T-cell (primary cell): ENCODE measurements around the gene DLGAP5. TPM values are rescaled to one million over a fixed set of nuclear protein-coding genes. Genes with fewer than 3 reads are reported as not detected.

Experiments
- ATAC-seq, 4 experiments: fragments of 200-7000 bp in 3 of 4; fragments of 150-1000 bp in 1 of 4; cut with Tn5 transposase; replicated peaks in 1 of 4; 1 replicate in 3 of 4; 2 replicates in 1 of 4; pipeline ENCODE4 v1.10.0; 2021; ENCODE audit warnings: moderate library complexity in 3 of 4, mild to moderate bottlenecking in 2 of 4, moderate number of reproducible peaks in 1 of 4
- CTCF ChIA-PET, 2 donors: fragments of 300-600 bp; sonication (Branson Sonifier 250); formaldehyde crosslinking; loops; one replicate each; lab custom pipeline; 2022; ENCODE audit warnings: antibody characterized with exemption in 2 of 2; lab: Charles Lee
- POLR2A ChIA-PET, 2 donors: fragments of 300-600 bp; sonication (Branson Sonifier 250); formaldehyde crosslinking; loops; one replicate each; lab custom pipeline; 2022; ENCODE audit warnings: antibody characterized with exemption in 2 of 2; lab: Charles Lee
- DNase-seq, 35 experiments: peaks; one replicate each; pipeline versions ENCODE4 v3.0.0 to v3.0.0-alpha.2; 2013 to 2023
- H3K27ac ChIP-seq: one replicate; pipeline ENCODE4 v1.5.1; 2013; ENCODE audit warnings: low read length
- H3K27me3 ChIP-seq, 2 experiments: replicated peaks in 1 of 2; 1 replicate in 1 of 2; 2 replicates in 1 of 2; pipeline versions ENCODE4 v1.6.1 to v1.7.0; 2013; ENCODE audit warnings: low read length in 1 of 2, mixed read lengths in 1 of 2; ENCODE audit not compliant: control insufficient read depth in 2 of 2, insufficient read depth in 2 of 2; ENCODE audit errors: extremely low read depth in 1 of 2
- H3K36me3 ChIP-seq, 2 donors: 1 replicate in 1 of 2; 2 replicates in 1 of 2; pipeline versions ENCODE4 v1.6.1 to v1.7.0; 2013; ENCODE audit warnings: low read length in 1 of 2; ENCODE audit not compliant: control insufficient read depth in 2 of 2, insufficient read depth in 1 of 2; ENCODE audit errors: extremely low read depth in 1 of 2
- H3K4me1 ChIP-seq, 2 experiments: 1 replicate in 1 of 2; 2 replicates in 1 of 2; pipeline versions ENCODE4 v1.6.1 to v1.7.0; 2013; ENCODE audit warnings: low read length in 2 of 2, mixed read lengths in 1 of 2; ENCODE audit not compliant: insufficient read depth in 2 of 2, control insufficient read depth in 1 of 2; ENCODE audit errors: extremely low read depth in 1 of 2
- H3K4me3 ChIP-seq, 2 donors: 1 replicate in 1 of 2; 2 replicates in 1 of 2; pipeline versions ENCODE4 v1.5.1 to v1.7.0; 2013; ENCODE audit warnings: mild to moderate bottlenecking in 2 of 2, low read length in 1 of 2, moderate library complexity in 1 of 2; ENCODE audit not compliant: control insufficient read depth in 1 of 2; ENCODE audit errors: extremely low read depth in 1 of 2
- H3K9me3 ChIP-seq: 2 replicates; pipeline ENCODE4 v1.7.0; 2013
- H3K27ac Mint-ChIP-seq, 2 donors: one replicate each; pipeline ENCODE4 v1.8.0; 2020 to 2021; ENCODE audit warnings: mild to moderate bottlenecking in 2 of 2, mixed read lengths in 2 of 2
- H3K27me3 Mint-ChIP-seq, 2 donors: one replicate each; pipeline ENCODE4 v1.8.0; 2021 to 2022; ENCODE audit warnings: mixed read lengths in 2 of 2
- H3K36me3 Mint-ChIP-seq: one replicate; pipeline ENCODE4 v1.8.0; 2021; ENCODE audit warnings: mixed read lengths
- H3K4me1 Mint-ChIP-seq, 3 donors: one replicate each; pipeline ENCODE4 v1.8.0; 2020 to 2022; ENCODE audit warnings: mixed read lengths in 3 of 3, mild to moderate bottlenecking in 1 of 3
- H3K4me3 Mint-ChIP-seq, 3 donors: one replicate each; pipeline ENCODE4 v1.8.0; 2020 to 2022; ENCODE audit warnings: mild to moderate bottlenecking in 3 of 3, mixed read lengths in 3 of 3, moderate library complexity in 3 of 3
- H3K9me3 Mint-ChIP-seq, 3 donors: one replicate each; pipeline ENCODE4 v1.8.0; 2020 to 2022; ENCODE audit warnings: mixed read lengths in 3 of 3
- WGBS: methylation state at CpG from one replicate; pipeline ENCODE4 v1.1.5; 2013; ENCODE audit warnings: missing lambda C conversion rate; ENCODE audit not compliant: insufficient coverage; 5-methylcytosine and 5-hydroxymethylcytosine counted together
- total RNA-seq, 35 experiments: library from RNA in 6 of 35; stranded (reverse) in 6 of 35; fragments of 120-200 nt in 1 of 35; gene quantifications; one replicate each; pipeline versions ENCODE4 v1.2.1 to v1.2.4 and lab custom pipeline; 2013 to 2026

The DLGAP5 gene
- total RNA-seq, 5 donors from 2014 or later (not counting 1 experiment from before 2014, with no cell fraction given): 0.41 to 1.3 (median 0.73) TPM

DNA sequence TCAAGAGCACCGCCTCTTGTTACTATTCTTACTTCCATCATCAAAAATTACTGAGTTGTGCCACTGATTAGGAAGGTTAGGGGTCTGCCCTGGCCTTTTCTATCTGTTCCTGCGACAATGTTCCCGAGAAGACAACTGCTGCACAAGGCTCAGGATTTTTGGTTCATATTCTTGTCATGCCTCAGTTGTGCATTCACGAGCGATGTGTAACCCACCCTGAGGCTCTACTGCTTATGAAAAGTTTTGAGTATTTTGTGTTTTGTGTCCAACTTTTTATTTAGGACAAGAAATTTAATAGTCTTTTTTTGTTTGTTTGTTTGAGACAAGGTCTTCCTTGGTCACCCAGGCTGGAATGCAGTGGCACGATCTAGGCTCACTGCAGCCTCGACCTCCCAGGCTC, 85.4 kb downstream of the DLGAP5 start:
- ATAC-seq (no peak), DNase-seq (no peak)
- H3K4me3 ChIP-seq: no peak overlapping the region
- H3K27ac Mint-ChIP-seq: peak overlapping the region in 1 of 2 donors; percentile 43
- H3K4me1 ChIP-seq: peaks cover 6 to 54% of the 10 kb centered on the region in 2 experiments
- peaks cover 0 to 4% (median 0%) of the 10 kb centered on the region in 3 donors for H3K9me3 Mint-ChIP-seq
- no peaks in the 10 kb centered on the region for H3K36me3 ChIP-seq
- no peaks in the 10 kb centered on the region for H3K27me3 ChIP-seq
- no peak overlapping the region for H3K4me3 Mint-ChIP-seq
- H3K27ac ChIP-seq: no peak overlapping the region
- CTCF ChIA-PET: no interaction called here
- peaks cover 6% of the 10 kb centered on the region for H3K36me3 Mint-ChIP-seq
- peaks cover 33 to 55% (median 44%) of the 10 kb centered on the region in 3 donors for H3K4me1 Mint-ChIP-seq
- H3K27me3 Mint-ChIP-seq: no peaks in the 10 kb centered on the region
- no peaks in the 10 kb centered on the region for H3K9me3 ChIP-seq
- 100% methylated on average over 4 of the region's 7 CpGs for WGBS
- POLR2A ChIA-PET: no interaction called here

DNA sequence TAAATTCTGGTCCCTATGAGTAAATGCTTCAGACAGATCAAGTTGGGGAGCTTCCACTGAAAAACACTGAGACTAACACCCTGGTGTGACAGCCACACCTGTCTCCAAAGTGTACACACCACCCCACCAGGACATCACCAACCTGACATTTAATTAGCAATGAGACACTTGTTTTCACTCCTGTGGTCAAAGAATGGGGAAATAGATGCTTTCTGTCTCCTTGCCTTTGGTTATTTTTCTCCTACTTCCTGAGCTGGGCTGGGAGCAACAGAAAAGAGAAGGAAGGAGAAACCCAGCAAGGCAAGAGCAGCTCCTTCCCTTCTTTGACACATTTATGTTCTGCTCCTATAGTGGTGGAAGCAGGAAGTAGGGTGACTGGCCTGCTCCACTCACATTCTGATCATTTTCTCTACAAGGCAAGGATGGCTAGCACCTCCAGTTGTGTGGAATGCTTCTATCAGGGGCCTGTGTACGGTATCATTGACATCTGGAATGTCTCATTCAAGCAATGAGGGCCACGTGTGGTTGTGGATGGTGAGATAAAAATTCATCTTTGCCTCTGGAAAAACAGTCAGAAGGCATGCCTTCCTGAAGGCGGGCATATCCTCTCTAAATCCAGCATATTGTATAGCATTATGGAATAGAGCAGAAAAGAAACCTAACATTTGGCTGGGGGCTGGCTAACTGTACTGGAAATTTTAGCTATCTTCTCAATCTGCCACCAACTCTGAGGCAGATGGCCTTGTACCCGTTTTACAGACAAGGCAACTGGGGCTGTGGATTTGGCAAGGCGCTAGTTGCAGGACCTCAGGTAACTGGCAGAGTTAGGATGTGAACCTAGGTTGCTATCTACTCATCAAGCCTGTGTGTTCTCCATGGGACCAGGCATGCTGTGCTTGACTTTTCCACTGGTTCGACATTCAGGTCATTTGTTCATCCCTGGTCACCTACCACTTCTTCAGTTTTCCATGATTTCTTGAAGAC, 87.1 kb downstream of the DLGAP5 start:
- peak overlapping the region; percentile 99 to 100 for H3K27ac Mint-ChIP-seq
- ChIA-PET CTCF (interaction anchor here in 1 of 2 donors (1.3 to 1.9 kb wide), 2 partner anchors 12 to 56 kb away, joined by 3 to 8 read pairs; no protein-coding TSS in a partner anchor), POLR2A (no interaction called here)
- peak overlapping the region in 1 of 3 donors; percentile 9 for H3K4me3 Mint-ChIP-seq
- no peaks in the 10 kb centered on the region for H3K9me3 ChIP-seq
- no peak for ATAC-seq
- no peak overlapping the region for H3K4me3 ChIP-seq
- DNase-seq: no peak
- H3K4me1 ChIP-seq: peaks cover 6 to 54% of the 10 kb centered on the region in 2 experiments
- 92% methylated on average over 2 of the region's 6 CpGs for WGBS
- H3K27me3 ChIP-seq: no peaks in the 10 kb centered on the region
- H3K27me3 Mint-ChIP-seq: no peaks in the 10 kb centered on the region
- peak overlapping the region; percentile 91 for H3K27ac ChIP-seq
- H3K4me1 Mint-ChIP-seq: peaks cover 33 to 66% (median 51%) of the 10 kb centered on the region in 3 donors
- H3K36me3 ChIP-seq: no peaks in the 10 kb centered on the region
- peaks cover 6% of the 10 kb centered on the region for H3K36me3 Mint-ChIP-seq
- H3K9me3 Mint-ChIP-seq: peaks cover 0 to 4% (median 0%) of the 10 kb centered on the region in 3 donors

DNA sequence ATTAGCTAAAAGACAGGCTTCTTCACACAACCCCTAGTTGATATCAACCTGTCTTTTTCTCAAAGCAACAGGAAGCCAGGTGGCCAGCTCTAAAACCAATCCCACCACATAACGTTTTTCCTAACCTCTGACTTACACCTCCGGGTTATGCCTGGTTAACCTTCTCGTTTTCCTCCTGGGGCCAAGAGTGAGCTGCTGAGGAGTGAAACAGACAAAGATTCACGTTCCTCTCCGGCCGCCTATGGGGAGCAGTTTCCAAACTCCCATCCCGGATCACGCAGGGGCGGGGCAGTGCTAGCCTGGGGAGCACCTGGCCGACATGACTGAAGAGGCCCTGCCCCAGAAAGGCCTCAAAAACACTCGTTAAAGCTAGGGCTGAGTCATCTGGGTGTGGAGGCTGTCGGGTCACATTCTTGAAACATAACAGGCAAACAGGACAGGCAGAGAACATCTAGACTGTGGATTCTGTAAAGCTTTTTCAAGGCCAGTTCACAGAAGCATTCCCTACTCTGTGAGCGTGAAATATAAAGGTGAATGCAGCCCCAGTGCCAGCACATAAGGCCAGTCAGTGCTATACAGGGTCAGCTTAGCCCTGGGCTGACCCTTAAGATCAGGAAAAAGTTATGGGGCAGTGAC, 88.3 kb downstream of the DLGAP5 start:
- peaks cover 0 to 4% (median 0%) of the 10 kb centered on the region in 3 donors for H3K9me3 Mint-ChIP-seq
- peak; percentile 72 to 84 (median 78) for ATAC-seq
- Histone ChIP-seq H3K27ac (peak overlapping the region; percentile 91), H3K4me3 (no peak overlapping the region), H3K36me3 (no peaks in the 10 kb centered on the region), H3K9me3 (no peaks in the 10 kb centered on the region), H3K27me3 (no peaks in the 10 kb centered on the region), H3K4me1 (peaks cover 6 to 61% of the 10 kb centered on the region in 2 experiments)
- H3K27ac Mint-ChIP-seq: peak overlapping the region; percentile 99 to 100
- H3K36me3 Mint-ChIP-seq: peaks cover 6% of the 10 kb centered on the region
- no peaks in the 10 kb centered on the region for H3K27me3 Mint-ChIP-seq
- 19% methylated on average over 13 of the region's 13 CpGs for WGBS
- POLR2A ChIA-PET: interaction anchor here in 1 of 2 donors (0.5 to 1.1 kb wide), 2 partner anchors 11 to 31 kb away, joined by 3 read pairs; no protein-coding TSS in a partner anchor
- CTCF ChIA-PET: interaction anchor here (0.6 to 1.9 kb wide), 10 partner anchors 11 to 1482 kb away, joined by 3 to 14 read pairs (median 3); no protein-coding TSS in a partner anchor
- peak overlapping the region; percentile 59 to 73 (median 65) for H3K4me3 Mint-ChIP-seq
- H3K4me1 Mint-ChIP-seq: peaks cover 40 to 64% (median 51%) of the 10 kb centered on the region in 3 donors
- peak in 30 of 35 experiments; percentile 4 to 74 (median 24) for DNase-seq

DNA sequence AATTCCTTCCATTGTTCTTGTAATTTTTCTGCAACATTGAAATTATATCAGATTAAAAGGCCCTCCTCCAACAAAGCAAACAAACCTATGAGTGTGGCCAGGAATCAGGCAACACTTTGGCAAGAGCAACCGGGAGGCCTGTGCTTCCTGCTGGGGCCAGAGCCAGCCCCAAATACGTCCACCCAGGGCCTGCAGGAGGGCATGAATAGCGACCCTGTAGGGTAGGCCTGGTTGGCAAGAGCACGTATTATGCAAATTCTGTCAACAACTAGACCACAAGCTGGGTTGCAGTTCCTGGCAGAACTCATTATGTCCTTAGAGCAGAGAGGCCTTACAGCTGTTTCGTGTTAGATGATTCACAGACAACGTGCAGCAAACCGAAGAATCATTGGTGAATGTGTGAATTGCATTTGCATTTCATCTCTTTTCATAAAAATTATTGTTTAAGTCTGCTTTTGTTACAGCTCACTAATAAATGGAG, 89.2 kb downstream of the DLGAP5 start:
- DNase-seq (peak in 33 of 35 experiments; percentile 4 to 72 (median 30)), ATAC-seq (peak; percentile 68 to 76 (median 70))
- Mint-ChIP-seq H3K27ac (peak overlapping the region; percentile 99 to 100), H3K4me3 (peak overlapping the region; percentile 14 to 73 (median 65)), H3K27me3 (no peaks in the 10 kb centered on the region), H3K4me1 (peaks cover 36 to 64% (median 52%) of the 10 kb centered on the region in 3 donors), H3K9me3 (peaks cover 0 to 4% (median 0%) of the 10 kb centered on the region in 3 donors), H3K36me3 (peaks cover 6% of the 10 kb centered on the region)
- peaks cover 6 to 56% of the 10 kb centered on the region in 2 experiments for H3K4me1 ChIP-seq
- H3K27me3 ChIP-seq: no peaks in the 10 kb centered on the region
- POLR2A ChIA-PET: interaction anchor here in 1 of 2 donors (1.1 kb wide), 1 partner anchor 10 kb away, joined by 3 read pairs; no protein-coding TSS in a partner anchor
- no peaks in the 10 kb centered on the region for H3K36me3 ChIP-seq
- CTCF ChIA-PET: interaction anchor here (0.7 to 1.9 kb wide), 7 partner anchors 13 to 1483 kb away, joined by 3 to 14 read pairs (median 3); no protein-coding TSS in a partner anchor
- WGBS: 4% methylated on average over 4 of the region's 7 CpGs
- no peaks in the 10 kb centered on the region for H3K9me3 ChIP-seq
- H3K27ac ChIP-seq: peak overlapping the region; percentile 91
- H3K4me3 ChIP-seq: no peak overlapping the region

DNA sequence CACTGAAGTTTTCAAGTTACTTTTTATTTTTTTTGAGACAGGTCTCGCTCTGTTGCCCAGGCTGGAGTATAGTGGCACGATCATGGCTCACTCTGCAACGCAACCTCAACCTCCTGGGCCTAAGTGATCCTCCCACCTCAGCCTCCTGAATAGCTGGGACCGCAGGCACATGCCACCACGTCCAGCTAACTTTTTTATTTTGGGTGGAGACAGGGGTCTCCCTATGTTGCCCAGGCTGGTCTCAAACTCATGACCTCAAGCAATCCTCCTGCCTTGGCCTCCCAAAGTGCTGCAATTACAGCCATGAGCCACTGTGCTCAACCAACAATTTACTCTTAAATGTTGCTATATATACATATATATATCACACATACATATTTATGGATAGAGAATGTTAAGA, 89.7 kb downstream of the DLGAP5 start:
- no peak for DNase-seq
- Mint-ChIP-seq H3K27ac (peak overlapping the region; percentile 76 to 99), H3K27me3 (no peaks in the 10 kb centered on the region), H3K36me3 (peaks cover 6% of the 10 kb centered on the region), H3K4me3 (no peak overlapping the region), H3K9me3 (peaks cover 0 to 4% (median 0%) of the 10 kb centered on the region in 3 donors), H3K4me1 (peaks cover 36 to 66% (median 56%) of the 10 kb centered on the region in 3 donors)
- 95% methylated on average over 4 of the region's 5 CpGs for WGBS
- Histone ChIP-seq H3K4me3 (no peak overlapping the region), H3K27me3 (no peaks in the 10 kb centered on the region), H3K36me3 (no peaks in the 10 kb centered on the region), H3K4me1 (peaks cover 6 to 55% of the 10 kb centered on the region in 2 experiments), H3K9me3 (no peaks in the 10 kb centered on the region), H3K27ac (peak overlapping the region; percentile 91)
- ChIA-PET CTCF (interaction anchor here in 1 of 2 donors (0.7 to 1.5 kb wide), 2 partner anchors 12 to 329 kb away, joined by 4 to 14 read pairs; no protein-coding TSS in a partner anchor), POLR2A (interaction anchor here in 1 of 2 donors (0.5 kb wide), 1 partner anchor 47 kb away, joined by 4 read pairs; no protein-coding TSS in a partner anchor)
- ATAC-seq: no peak
